ENCODE results near the gene GSC. TPM values are rescaled to one million over a fixed set of nuclear protein-coding genes. Genes with fewer than 3 reads are reported as not detected.
"Not testable (repeated sequence)": the region's sequence is repeated elsewhere in the genome, so short reads cannot be mapped to it uniquely, and the experiment has no call there.

Gene GSC
- total and polyA plus RNA-seq, 10 of the 15 experiments (the other 5 are each of a cell fraction or from before 2014, with no cell fraction given), result not detected

DNA sequence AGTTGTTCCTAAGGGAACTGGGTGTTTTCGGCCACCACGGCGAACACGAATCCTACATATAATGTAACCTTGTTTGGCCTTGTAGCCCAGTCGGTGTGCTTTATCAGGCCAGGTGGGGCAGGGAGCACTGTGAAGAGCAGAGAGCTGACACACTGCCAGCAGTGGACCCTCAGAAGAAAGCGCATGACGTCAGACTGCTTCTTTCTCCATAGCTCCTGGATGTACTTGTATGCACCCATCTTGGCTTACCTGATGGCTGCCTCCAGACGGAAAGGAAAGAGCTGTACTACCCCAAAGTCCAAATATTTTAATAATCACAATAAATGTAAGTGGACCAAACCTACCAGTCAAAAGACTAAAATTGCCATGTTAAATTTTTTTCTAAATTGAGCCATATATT lies 31.3 kb upstream of the GSC start:
- in situ Hi-C loops (cut with MboI), result no loop called here
- Histone ChIP-seq H3K9ac (ENCODE audit: control insufficient read depth, insufficient read depth, low read length) (no peak overlapping the region), H4K20me1 (ENCODE audit: control insufficient read depth, insufficient read depth) (no peaks in the 10 kb centered on the region; the same call in 1 of the 2 replicates), H3K27ac (ENCODE audit: control insufficient read depth, insufficient read depth) (no peak overlapping the region), H3K4me2 (ENCODE audit: control insufficient read depth, insufficient read depth) (no peak overlapping the region), H2AFZ (ENCODE audit: control insufficient read depth, low read depth, low read length) (no peak overlapping the region), H3K4me3 (no peak overlapping the region), H3K4me1 (ENCODE audit: control insufficient read depth, insufficient read depth, low read length) (no peaks in the 10 kb centered on the region), H3K79me2 (ENCODE audit: control insufficient read depth, insufficient read depth, low read length) (no peaks in the 10 kb centered on the region), H3K36me3 (ENCODE audit: control insufficient read depth in 2 of 2, insufficient read depth in 2 of 2, low read length in 1 of 2) (no peaks in the 10 kb centered on the region), H3K27me3 (replicated peaks in 1 of 2; ENCODE audit: control insufficient read depth in 2 of 2, insufficient read depth in 2 of 2, low read length in 1 of 2) (no peaks in the 10 kb centered on the region; a peak in 1 of 4 replicates), H3K9me3 (replicated peaks; ENCODE audit: control insufficient read depth, insufficient read depth, low read length) (no peaks in the 10 kb centered on the region)
- FAIRE-seq (no peak), DNase-seq (ENCODE audit: low read depth, low spot score) (no peak), ATAC-seq (no peak)
- ChIA-PET CTCF (no interaction called here), SMC1A (ENCODE audit: uncharacterized antibody, unreplicated experiment) (no interaction called here), RAD21 (ENCODE audit: unreplicated experiment) (no interaction called here), POLR2A (no interaction called here)
- TF ChIP-seq, protein P1, sequence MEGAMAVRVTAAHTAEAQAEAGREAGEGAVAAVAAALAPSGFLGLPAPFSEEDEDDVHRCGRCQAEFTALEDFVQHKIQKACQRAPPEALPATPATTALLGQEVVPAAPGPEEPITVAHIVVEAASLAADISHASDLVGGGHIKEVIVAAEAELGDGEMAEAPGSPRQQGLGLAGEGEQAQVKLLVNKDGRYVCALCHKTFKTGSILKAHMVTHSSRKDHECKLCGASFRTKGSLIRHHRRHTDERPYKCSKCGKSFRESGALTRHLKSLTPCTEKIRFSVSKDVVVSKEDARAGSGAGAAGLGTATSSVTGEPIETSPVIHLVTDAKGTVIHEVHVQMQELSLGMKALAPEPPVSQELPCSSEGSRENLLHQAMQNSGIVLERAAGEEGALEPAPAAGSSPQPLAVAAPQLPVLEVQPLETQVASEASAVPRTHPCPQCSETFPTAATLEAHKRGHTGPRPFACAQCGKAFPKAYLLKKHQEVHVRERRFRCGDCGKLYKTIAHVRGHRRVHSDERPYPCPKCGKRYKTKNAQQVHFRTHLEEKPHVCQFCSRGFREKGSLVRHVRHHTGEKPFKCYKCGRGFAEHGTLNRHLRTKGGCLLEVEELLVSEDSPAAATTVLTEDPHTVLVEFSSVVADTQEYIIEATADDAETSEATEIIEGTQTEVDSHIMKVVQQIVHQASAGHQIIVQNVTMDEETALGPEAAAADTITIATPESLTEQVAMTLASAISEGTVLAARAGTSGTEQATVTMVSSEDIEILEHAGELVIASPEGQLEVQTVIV (IDR thresholded peaks at IDR 0.05; ENCODE audit: borderline replicate concordance, partially characterized antibody), result no peak
- TF ChIP-seq NFIC (IDR thresholded peaks at IDR 0.05; ENCODE audit: low read depth, low read length), result no peak
- no peak for TF ChIP-seq MXI1 (IDR thresholded peaks at IDR 0.05; ENCODE audit: low read depth, low read length)
- intact Hi-C loops (cut with micrococcal nuclease; ENCODE audit: unreplicated experiment), result no loop called here
- WGBS (ENCODE audit: insufficient coverage, insufficient replicate concordance, low lambda C conversion rate, missing lambda C conversion rate), result 50% methylated on average over 8 of the region's 8 CpGs
- no TSS peak for BruUV-seq (replicated peaks)

GRCh38 chr14:94800764-94801163 lies 30.9 kb upstream of the GSC start:
- CTCF ChIA-PET, result not testable (repeated sequence)

More at GRCh38 chr14:94800764-94801163, 30.9 kb upstream of the GSC start:
- H3K4me1 ChIP-seq (ENCODE audit: control insufficient read depth, insufficient read depth, low read length); H3K27ac ChIP-seq (ENCODE audit: control insufficient read depth, insufficient read depth); BruUV-seq (replicated peaks); H3K9me3 ChIP-seq (replicated peaks; ENCODE audit: control insufficient read depth, insufficient read depth, low read length); H3K36me3 ChIP-seq (ENCODE audit: control insufficient read depth in 2 of 2, insufficient read depth in 2 of 2, low read length in 1 of 2); FAIRE-seq; H3K79me2 ChIP-seq (ENCODE audit: control insufficient read depth, insufficient read depth, low read length); H3K27me3 ChIP-seq (replicated peaks in 1 of 2; ENCODE audit: control insufficient read depth in 2 of 2, insufficient read depth in 2 of 2, low read length in 1 of 2); intact Hi-C loops (cut with micrococcal nuclease; ENCODE audit: unreplicated experiment); RAD21 ChIA-PET (ENCODE audit: unreplicated experiment); H3K4me3 ChIP-seq; in situ Hi-C loops (cut with MboI); SMC1A ChIA-PET (ENCODE audit: uncharacterized antibody, unreplicated experiment); H4K20me1 ChIP-seq (ENCODE audit: control insufficient read depth, insufficient read depth); H3K9ac ChIP-seq (ENCODE audit: control insufficient read depth, insufficient read depth, low read length); ATAC-seq; DNase-seq (ENCODE audit: low read depth, low spot score); H2AFZ ChIP-seq (ENCODE audit: control insufficient read depth, low read depth, low read length); POLR2A ChIA-PET; H3K4me2 ChIP-seq (ENCODE audit: control insufficient read depth, insufficient read depth): not testable (repeated sequence)
- 33% methylated on average over 9 of the region's 9 CpGs for WGBS (ENCODE audit: insufficient coverage, insufficient replicate concordance, low lambda C conversion rate, missing lambda C conversion rate)
